Stimulated activated CD4-positive, alpha-beta T cell treated with anti-CD3 and anti-CD28 coated beads, Interleukin-1b, Interleukin-23, amount 100 ng/mL, for 1 hour (primary cell): ENCODE results near the gene RAB34.

Source experiments
- DNase-seq, 2 donors: peaks; one replicate each; pipeline ENCODE4 v3.0.0-alpha.2; 2020; ENCODE audit warnings: low read depth in 2 of 2

RAB34 gene

GRCh38 chr17:28675980-28676379 lies 41.7 kb downstream of the RAB34 start:
- DNase-seq = no peak

DNA sequence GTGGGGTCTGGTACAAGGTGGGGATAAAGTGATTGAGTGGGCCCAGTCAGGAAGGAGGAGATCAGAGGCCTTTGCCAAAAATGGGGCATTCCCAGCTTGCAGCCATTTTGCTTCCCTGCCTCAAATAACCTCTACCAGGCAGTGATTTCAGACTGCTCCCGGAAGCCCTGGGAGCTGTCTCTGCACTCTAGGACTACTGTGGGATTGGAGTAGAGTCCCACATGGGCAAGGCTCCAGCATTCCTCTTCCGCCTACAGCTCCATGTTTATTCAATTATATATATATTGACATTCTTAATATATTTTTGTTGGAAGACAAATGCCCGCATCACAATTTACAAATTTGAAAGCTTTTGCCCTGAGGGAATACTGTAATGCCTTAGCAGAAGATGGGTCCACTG lies 42.2 kb downstream of the RAB34 start:
- DNase-seq = no peak

- no peak for DNase-seq
Measured at GRCh38 chr17:28669918-28670317, 47.8 kb downstream of the RAB34 start.

GRCh38 chr17:28667870-28668269 lies 49.8 kb downstream of the RAB34 start:
- no peak for DNase-seq

GRCh38 chr17:28665994-28666393 lies 51.7 kb downstream of the RAB34 start:
- no peak for DNase-seq
